PC-3 (cell line): ENCODE results near the gene SCGN. TPM values are rescaled to one million over a fixed set of nuclear protein-coding genes. Genes with fewer than 3 reads are reported as not detected.

Source experiments
- ATAC-seq: fragments of 200-7000 bp; cut with Tn5 transposase; 2 replicates; pipeline ENCODE4 v1.9.1; 2020; ENCODE audit warnings: mild to moderate bottlenecking, moderate library complexity
- BruUV-seq: library from RNA; stranded (reverse); fragments of 400-500 nt; replicated peaks from 2 replicates; lab custom pipeline; 2021; lab: Mats Ljungman, UMichigan
- CTCF ChIA-PET: fragments of 300-600 bp; sonication (Branson Sonifier 250); formaldehyde crosslinking; loops from one replicate; lab custom pipeline; 2022; ENCODE audit warnings: antibody characterized with exemption; lab: Charles Lee
- POLR2A ChIA-PET: fragments of 300-600 bp; sonication (Branson Sonifier 250); formaldehyde crosslinking; loops from one replicate; lab custom pipeline; 2022; ENCODE audit warnings: antibody characterized with exemption; ENCODE audit not compliant: unreplicated experiment; lab: Charles Lee
- DNase-seq: peaks from one replicate; pipeline ENCODE4 v3.0.0-alpha.2; 2015
- H2AFZ ChIP-seq: fragments of 300-600 bp; sonication (generic); 2 replicates; pipeline ENCODE4 v1.6.0; 2016; ENCODE audit warnings: antibody characterized with exemption, low read length
- H3F3A ChIP-seq: fragments of 300-600 bp; sonication (generic); one replicate; pipeline ENCODE4 v1.6.0; 2017; ENCODE audit warnings: antibody characterized with exemption, low read length, control low read depth, mild to moderate bottlenecking; ENCODE audit not compliant: unreplicated experiment
- H3K27ac ChIP-seq: fragments of 300-600 bp; sonication (generic); 2 replicates; pipeline ENCODE4 v1.5.1; 2016; ENCODE audit warnings: mild to moderate bottlenecking, low read length
- H3K27me3 ChIP-seq: fragments of 300-600 bp; sonication (generic); 2 replicates; pipeline ENCODE4 v1.6.1; 2016; ENCODE audit warnings: low read length, mixed read lengths
- H3K36me3 ChIP-seq: fragments of 300-600 bp; sonication (generic); 2 replicates; pipeline ENCODE4 v1.6.1; 2016; ENCODE audit warnings: low read depth, mixed run types, low read length, mixed read lengths
- H3K4me1 ChIP-seq: fragments of 300-600 bp; sonication (generic); 2 replicates; pipeline ENCODE4 v1.5.1; 2016; ENCODE audit warnings: low read length; ENCODE audit not compliant: insufficient read depth
- H3K4me2 ChIP-seq: fragments of 300-600 bp; sonication (generic); 2 replicates; pipeline ENCODE4 v1.6.0; 2016; ENCODE audit warnings: low read length
- H3K4me3 ChIP-seq: fragments of 300-600 bp; sonication (generic); 2 replicates; pipeline ENCODE4 v1.5.1; 2016; ENCODE audit warnings: mild to moderate bottlenecking, low read length, mixed read lengths
- H3K79me2 ChIP-seq: fragments of 300-600 bp; sonication (generic); 2 replicates; pipeline ENCODE4 v1.6.1; 2017; ENCODE audit warnings: low read length, mixed read lengths
- H3K9ac ChIP-seq: fragments of 300-600 bp; sonication (generic); 2 replicates; pipeline ENCODE4 v1.6.0; 2016; ENCODE audit warnings: mild to moderate bottlenecking, low read length
- H3K9me2 ChIP-seq: fragments of 300-600 bp; sonication (generic); replicated peaks from 2 replicates; pipeline ENCODE4 v1.6.1; 2016; ENCODE audit warnings: mixed run types, low read length, mixed read lengths
- H3K9me3 ChIP-seq: fragments of 300-600 bp; sonication (generic); 2 replicates; pipeline ENCODE4 v1.6.1; 2016; ENCODE audit warnings: low read length, mixed read lengths
- H4K20me1 ChIP-seq: fragments of 300-600 bp; sonication (generic); 2 replicates; pipeline ENCODE4 v1.6.1; 2016; ENCODE audit warnings: low read length, mixed read lengths
- CTCF ChIP-seq: fragments of 300-600 bp; sonication (generic); conservative IDR thresholded peaks from 2 replicates; pipeline ENCODE4 v1.5.1; 2017; ENCODE audit warnings: antibody characterized with exemption, low read depth, mild to moderate bottlenecking, low read length
- EZH2 ChIP-seq: fragments of 300-600 bp; sonication (generic); IDR thresholded peaks from one replicate; pipeline ENCODE4 v1.6.1; 2017; ENCODE audit warnings: antibody characterized with exemption, mild to moderate bottlenecking, low read length; ENCODE audit not compliant: unreplicated experiment
- EZH2phosphoT487 ChIP-seq: fragments of 300-600 bp; sonication (generic); IDR thresholded peaks from 2 replicates; pipeline ENCODE4 v1.6.1; 2018; ENCODE audit warnings: mild to moderate bottlenecking, antibody characterized with exemption, low read length, borderline replicate concordance
- intact Hi-C: fragments of 100-400 bp; cut with micrococcal nuclease; formaldehyde crosslinking; loops from 2 replicates; pipeline ENCODE4 v1.9.0; 2023
- total RNA-seq: library from RNA; depleted of rRNA; stranded (reverse); fragments of >200 nt; gene quantifications from 2 replicates; pipeline ENCODE4 v1.2.3, GENCODE V29; 2014

Gene SCGN
- total RNA-seq, 1 experiment from 2014 or later: not detected

- H3K9me2 ChIP-seq: no peaks in the 10 kb centered on the region; the same call in 1 of the 2 replicates
- no peak overlapping the region for H2AFZ ChIP-seq
- no peak overlapping the region for H3K9ac ChIP-seq
- no TSS peak for BruUV-seq
- no peaks in the 10 kb centered on the region for H4K20me1 ChIP-seq
- DNase-seq (no peak), ATAC-seq (no peak)
- no peaks in the 10 kb centered on the region for H3K4me1 ChIP-seq
- no peaks in the 10 kb centered on the region for H3F3A ChIP-seq
- H3K4me3 ChIP-seq: no peak overlapping the region
- CTCF ChIA-PET: no interaction called here
- H3K4me2 ChIP-seq: no peak overlapping the region
- 0 out of 2 replicates have a peak, but pooled peaks cover 4% of the 10 kb centered on the region for H3K9me3 ChIP-seq
- intact Hi-C loops: no loop called here
- no peaks in the 10 kb centered on the region for H3K36me3 ChIP-seq
- no peak overlapping the region for H3K27ac ChIP-seq
- POLR2A ChIA-PET: no interaction called here
- H3K79me2 ChIP-seq: no peaks in the 10 kb centered on the region
- H3K27me3 ChIP-seq: peaks cover 81% of the 10 kb centered on the region
- TF ChIP-seq CTCF (no peak), EZH2 (no peak), EZH2phosphoT487 (no peak)
These were observed 79.7 kb downstream of the SCGN start for GRCh38 chr6:25731721-25732120.

GRCh38 chr6:25732468-25733198 lies 80.6 kb downstream of the SCGN start:
- Histone ChIP-seq H4K20me1 (no peaks in the 10 kb centered on the region), H3K4me1 (no peaks in the 10 kb centered on the region), H3K36me3 (no peaks in the 10 kb centered on the region), H3K27me3 (peaks cover 73% of the 10 kb centered on the region), H2AFZ (no peak overlapping the region), H3F3A (no peaks in the 10 kb centered on the region), H3K4me2 (no peak overlapping the region), H3K9me3 (0 out of 2 replicates have a peak, but pooled peaks cover 4% of the 10 kb centered on the region), H3K4me3 (no peak overlapping the region), H3K9ac (no peak overlapping the region), H3K27ac (no peak overlapping the region), H3K79me2 (no peaks in the 10 kb centered on the region), H3K9me2 (no peaks in the 10 kb centered on the region; the same call in 1 of the 2 replicates)
- BruUV-seq: no TSS peak
- ChIA-PET CTCF (no interaction called here), POLR2A (no interaction called here)
- TF ChIP-seq CTCF (no peak), EZH2 (no peak), EZH2phosphoT487 (no peak)
- DNase-seq: no peak
- ATAC-seq: no peak
- intact Hi-C loops: no loop called here

- H3K9ac ChIP-seq: no peak overlapping the region
- H3K27me3 ChIP-seq: peaks cover 59% of the 10 kb centered on the region
- no peaks in the 10 kb centered on the region for H3K36me3 ChIP-seq
- TF ChIP-seq EZH2 (no peak), CTCF (no peak), EZH2phosphoT487 (no peak)
- H3K4me2 ChIP-seq: no peak overlapping the region
- no peaks in the 10 kb centered on the region for H4K20me1 ChIP-seq
- no peaks in the 10 kb centered on the region; the same call in 1 of the 2 replicates for H3K9me2 ChIP-seq
- H3K4me1 ChIP-seq: no peaks in the 10 kb centered on the region
- DNase-seq (no peak), ATAC-seq (no peak)
- no peak overlapping the region for H2AFZ ChIP-seq
- no peaks in the 10 kb centered on the region for H3F3A ChIP-seq
- intact Hi-C loops: no loop called here
- H3K9me3 ChIP-seq: peaks cover 7% of the 10 kb centered on the region; the same call in 1 of the 2 replicates
- H3K79me2 ChIP-seq: no peaks in the 10 kb centered on the region
- CTCF ChIA-PET: no interaction called here
- H3K27ac ChIP-seq: no peak overlapping the region
- POLR2A ChIA-PET: no interaction called here
- no peak overlapping the region for H3K4me3 ChIP-seq
- BruUV-seq: no TSS peak
These were observed 83.2 kb downstream of the SCGN start for GRCh38 chr6:25735261-25735660.
